Femur (tissue), 1 donor: ENCODE data around the gene LGSN.
"Not testable (repeated sequence)": the region's sequence is repeated elsewhere in the genome, so short reads cannot be mapped to it uniquely, and the experiment has no call there.

Source experiments
- DNase-seq: peaks from one replicate; pipeline ENCODE4 v3.0.0-alpha.2; 2017

The LGSN gene

GRCh38 chr6:63305277-63305676 is 14.5 kb downstream of the LGSN start:
- no peak for DNase-seq

DNA sequence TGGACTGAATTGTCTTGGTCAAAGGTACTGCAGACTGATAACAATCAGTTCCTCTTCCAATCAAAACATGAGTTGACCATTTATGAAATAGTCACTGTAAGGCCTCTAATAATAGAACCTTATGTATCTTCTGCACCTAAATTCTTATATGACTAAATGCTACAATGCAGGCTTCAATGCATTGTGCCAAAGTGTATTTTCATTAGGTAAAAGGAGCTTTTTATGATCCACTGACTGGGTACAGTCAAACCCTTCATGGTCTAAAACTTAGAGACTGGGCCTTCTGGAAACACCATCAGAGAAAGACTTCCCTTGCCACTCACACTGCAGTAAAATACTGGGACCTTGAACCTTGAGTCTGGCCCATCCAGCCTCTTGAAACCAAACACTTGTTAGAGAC is 16.3 kb downstream of the LGSN start:
- no peak for DNase-seq

DNA sequence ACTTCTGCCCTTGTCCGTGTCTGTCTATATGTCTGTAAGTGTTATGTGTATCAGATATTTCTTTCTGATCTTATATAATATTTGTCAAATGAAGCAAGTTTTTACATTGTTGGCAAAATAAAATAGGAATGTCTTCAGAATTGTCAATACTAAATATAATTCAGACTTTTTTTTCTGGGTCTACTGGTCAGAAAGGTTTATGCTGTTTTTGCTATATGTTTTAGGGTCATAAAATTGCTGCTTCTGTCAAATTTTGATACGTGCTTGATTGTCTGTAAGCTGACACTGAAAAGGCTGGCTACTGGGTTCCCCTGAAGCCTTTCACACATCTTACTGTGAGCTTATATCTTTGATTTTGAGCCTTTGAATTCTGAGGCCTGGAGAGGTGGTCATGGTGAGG is 20.1 kb downstream of the LGSN start:
- no peak for DNase-seq

DNA sequence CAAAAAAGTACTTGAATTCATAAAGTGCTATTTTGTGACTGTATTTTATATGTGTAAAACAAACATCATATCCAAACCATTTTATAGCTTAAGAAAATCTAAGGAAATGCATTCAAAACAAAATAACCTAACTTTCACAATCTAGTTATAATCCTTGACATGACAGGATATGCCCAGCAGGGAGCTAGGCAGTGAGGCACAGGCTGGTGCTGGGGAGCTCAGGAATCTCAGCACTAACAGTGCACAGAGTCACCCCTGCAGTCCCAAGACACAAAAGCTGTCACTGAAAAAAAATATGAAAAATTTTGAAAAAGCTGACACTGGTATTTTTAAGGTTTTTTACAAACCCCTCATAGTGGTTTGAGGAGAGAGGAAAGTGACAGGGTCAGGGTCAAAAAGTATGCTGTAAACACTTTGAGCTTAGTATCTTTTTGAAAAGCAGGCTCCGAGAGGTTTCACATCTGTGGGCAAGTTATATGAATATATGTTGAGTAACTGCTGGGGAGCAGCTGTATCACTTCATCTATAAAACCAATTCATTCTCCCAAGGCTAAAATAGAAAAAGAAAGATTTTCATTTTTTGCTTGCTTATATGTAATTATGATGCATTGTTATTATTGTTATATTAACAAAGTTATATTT is 24.1 kb downstream of the LGSN start:
- no peak for DNase-seq

DNA sequence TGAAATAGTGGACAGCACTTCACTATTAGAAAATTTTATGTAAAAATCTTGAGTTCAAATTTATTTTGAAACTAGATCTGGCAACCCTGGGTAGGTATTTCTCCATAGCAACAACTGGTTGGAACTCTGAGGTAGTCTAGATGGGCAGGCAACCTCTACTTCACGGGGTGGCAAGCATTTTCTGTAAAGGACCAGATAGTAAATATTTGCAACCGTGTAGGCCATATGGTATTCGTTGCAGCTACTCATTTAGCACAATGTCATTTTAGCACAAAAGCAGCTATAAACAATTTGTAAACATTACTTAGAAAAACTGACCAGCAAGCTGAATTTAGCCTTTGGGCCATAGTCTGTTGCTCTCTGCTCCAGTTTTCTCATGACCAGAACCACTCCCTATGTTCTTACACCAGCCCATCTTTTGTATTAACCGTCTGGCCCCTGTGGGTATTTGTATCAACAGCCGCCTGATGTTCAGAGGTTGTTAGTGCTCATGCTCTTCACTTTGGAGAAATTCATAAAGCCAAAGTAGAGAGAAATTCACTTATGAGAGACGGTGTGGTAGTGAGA is 29.2 kb downstream of the LGSN start:
- DNase-seq: no peak

DNA sequence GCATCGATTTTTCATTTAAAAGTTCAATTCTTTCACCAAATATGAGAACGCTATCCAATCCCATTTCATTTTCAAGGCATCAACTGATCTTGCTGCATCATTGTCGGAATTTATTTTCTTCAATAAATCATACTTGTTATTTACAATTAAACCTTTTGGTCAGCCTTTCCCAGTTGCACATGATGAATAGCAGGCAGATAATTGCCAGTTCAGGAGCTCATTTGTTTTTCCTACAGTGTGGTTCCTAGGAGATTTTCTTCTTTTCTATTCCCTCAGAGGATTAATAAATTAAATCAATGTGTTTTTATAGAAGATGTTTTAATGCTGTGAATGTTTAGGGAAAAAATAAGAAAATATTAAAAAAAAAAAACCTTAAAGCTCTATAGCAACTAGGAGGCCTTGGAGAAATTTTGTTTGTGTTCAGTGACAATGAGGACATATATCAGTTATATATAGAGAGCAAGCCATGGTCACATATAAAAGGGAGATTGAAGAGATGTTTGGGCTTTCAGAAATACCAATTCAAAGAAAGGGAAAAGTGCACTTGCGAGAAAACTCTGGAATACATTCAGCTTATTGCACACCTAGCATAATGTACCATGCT is 30.4 kb downstream of the LGSN start:
- DNase-seq: no peak

DNA sequence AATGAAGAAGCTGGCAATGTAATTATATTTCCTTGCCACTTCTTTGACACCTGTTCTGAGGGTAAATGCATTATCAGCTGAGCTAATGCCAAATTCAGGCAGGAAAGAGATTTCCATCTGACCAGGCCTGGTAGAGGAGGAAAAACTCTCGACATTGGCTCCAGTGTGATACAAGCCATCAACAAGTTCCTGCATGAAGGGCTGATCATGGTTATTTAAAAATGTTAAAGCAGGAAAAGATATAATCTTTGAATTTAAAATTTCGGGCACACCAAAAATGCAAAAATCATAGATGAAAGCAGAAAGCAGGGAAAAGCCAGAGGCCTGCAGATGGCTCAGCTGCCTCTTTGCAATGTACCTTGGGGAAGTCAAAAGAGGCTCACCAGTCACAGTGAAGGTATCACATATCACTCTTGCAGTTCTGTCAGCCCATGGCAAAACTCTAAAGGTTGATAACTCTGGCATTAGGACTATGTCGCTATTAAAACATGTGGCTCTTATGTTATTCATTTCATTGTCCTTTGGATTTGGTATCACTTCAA is 39.1 kb downstream of the LGSN start:
- no peak for DNase-seq

DNA sequence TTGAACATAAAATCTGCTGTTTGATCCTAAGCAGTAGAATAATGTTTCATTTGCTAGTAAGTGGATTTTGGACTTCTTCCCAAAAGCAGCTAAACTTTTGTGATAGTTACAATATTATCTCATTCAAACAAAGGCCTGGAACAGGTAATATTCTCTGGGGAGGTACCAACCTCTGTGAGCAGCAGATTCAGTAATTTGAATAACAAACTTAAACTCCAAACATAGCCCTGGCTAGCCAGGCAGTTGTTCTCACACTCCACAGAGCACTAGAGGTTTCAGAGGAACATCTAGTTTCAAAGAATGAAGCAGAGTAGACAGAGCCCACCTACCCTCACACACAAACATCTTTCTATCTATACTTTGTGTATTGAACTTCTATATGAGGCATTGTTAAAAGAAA is 40.9 kb downstream of the LGSN start:
- no peak for DNase-seq

GRCh38 chr6:63275953-63276352 is 43.8 kb downstream of the LGSN start:
- no peak for DNase-seq

- DNase-seq: not testable (repeated sequence)
These were observed 44.9 kb downstream of the LGSN start for GRCh38 chr6:63274795-63275430.

DNA sequence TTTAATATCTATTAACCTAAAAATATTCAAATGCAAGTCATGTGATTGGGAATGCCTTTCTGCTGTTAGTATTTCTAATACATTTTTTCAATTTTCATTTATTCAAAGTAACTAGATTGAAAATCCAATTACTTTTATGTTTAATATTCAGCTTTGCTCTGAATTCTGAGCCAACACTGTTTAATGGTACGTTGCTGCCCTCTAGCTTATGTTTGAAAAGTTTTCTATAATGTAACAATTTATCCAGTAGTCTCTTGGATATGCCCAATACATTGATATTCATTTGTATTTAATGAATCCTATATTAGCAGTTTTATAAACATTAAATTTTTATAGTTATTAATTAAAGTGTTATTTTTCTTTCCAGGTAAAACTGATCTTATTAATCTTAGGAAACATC is 47.4 kb downstream of the LGSN start:
- no peak for DNase-seq

- no peak for DNase-seq
These were observed 50.3 kb downstream of the LGSN start for GRCh38 chr6:63269470-63269869.

GRCh38 chr6:63268574-63268973 is 51.2 kb downstream of the LGSN start:
- DNase-seq: no peak

GRCh38 chr6:63267828-63268227 is 52.0 kb downstream of the LGSN start:
- no peak for DNase-seq

GRCh38 chr6:63267046-63267445 is 52.7 kb downstream of the LGSN start:
- DNase-seq: no peak

DNA sequence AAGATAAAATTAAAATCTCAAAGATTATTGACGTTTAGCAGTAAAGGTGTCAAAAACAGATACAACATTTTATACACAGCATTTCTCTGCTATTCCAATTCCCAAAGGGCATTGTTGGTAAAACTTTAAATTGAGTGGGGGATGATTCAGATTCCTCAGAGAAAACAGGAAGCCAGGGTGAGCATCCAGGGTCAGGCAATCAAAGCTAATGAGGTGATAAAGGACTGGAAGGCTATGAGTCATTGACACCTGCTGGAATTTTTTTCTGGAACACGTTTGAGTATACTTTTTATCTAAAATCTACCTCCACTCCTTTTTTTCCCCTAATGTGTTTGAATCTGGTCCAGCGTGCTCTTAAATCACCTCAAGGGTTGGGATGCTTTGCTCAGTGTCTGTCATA is 56.3 kb downstream of the LGSN start:
- no peak for DNase-seq

- no peak for DNase-seq
These were observed 58.0 kb downstream of the LGSN start for GRCh38 chr6:63261820-63262219.

DNA sequence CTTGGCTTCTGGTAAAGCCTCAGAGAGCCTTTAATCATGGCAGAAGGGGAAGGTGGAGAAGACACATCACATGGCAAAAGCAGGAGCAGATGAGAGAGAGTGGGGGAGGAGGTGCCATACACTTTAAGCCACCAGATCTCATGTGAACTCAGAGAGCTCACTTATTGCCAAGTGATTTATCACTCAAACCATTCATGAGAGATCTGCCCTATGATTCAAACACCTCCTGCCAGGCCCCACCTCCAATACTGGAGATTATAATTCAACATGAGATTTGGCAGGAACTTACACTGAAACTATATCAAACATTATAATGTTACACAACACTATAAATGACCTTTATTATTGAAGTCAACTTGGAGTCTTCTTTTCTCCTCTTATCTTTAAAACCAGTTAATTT is 60.6 kb downstream of the LGSN start:
- DNase-seq: no peak

- DNase-seq: no peak
These were observed 69.8 kb downstream of the LGSN start for GRCh38 chr6:63249875-63250482.

- no peak for DNase-seq
These were observed 73.2 kb downstream of the LGSN start for GRCh38 chr6:63246581-63246980.

DNA sequence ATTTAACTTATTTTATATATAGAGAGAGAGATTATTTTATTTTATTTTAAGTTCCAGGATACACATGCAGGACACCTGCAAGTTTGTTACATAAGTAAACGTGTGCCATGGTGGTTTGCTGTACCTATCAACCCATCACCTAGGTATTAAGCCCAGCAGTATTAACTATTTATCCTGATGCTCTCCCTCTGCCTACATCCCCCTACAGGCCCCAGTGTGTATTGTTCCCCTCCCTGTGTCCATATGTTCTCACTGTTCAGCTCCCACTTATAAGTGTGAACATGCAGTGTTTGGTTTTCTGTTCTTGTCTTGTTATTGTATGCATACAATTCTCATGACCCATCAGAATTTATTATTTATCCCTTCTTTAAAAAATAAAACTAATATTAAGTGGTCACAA is 73.9 kb downstream of the LGSN start:
- DNase-seq: no peak

- no peak for DNase-seq
These were observed 74.4 kb downstream of the LGSN start for GRCh38 chr6:63245420-63245819.

DNA sequence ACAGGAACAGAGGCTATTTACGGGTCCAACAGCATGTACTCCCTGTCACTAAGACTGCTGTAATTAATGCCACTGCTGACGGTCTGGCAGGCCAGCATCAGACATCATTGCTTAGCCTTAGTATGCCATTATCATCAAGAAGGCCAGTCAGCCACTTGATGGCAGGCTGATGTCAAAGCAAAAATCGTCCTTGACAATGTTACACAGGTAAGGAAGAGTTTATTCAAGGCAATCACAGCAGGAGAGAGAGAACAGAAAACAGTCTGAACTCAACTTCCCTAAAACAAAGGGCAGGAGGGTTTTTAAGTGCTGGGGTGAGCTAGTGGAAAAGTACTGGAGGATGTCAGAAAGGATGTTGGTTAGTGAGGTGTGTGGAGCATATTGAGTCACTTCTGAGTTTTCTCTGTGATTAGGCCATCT is 83.4 kb downstream of the LGSN start:
- no peak for DNase-seq

DNA sequence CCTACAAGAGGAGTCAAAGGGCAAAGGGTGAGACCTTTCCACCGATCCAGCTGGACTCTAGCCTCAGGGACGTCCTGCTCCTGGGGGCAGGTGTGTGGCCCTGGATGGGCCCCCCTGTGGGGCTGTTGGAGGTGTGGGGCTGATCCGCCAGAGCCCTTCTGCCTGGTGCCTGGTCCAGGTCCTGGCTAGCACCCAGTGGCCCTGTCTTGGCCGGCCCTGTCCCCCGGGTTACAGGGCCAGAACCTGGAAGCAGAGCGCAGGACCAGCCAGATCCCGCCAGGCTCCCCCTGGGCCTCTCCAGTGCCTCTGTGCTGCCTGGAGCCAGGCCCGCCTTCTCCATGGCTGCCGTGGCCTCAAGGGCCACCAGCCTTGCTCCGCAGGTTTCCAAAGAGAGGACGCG is 89.3 kb downstream of the LGSN start:
- not testable (repeated sequence) for DNase-seq
